ENCODE results near the gene CDC23. TPM values are rescaled to one million over a fixed set of nuclear protein-coding genes. Genes with fewer than 3 reads are reported as not detected.

Gene CDC23
- total and polyA plus RNA-seq, 10 of the 15 experiments (the other 5 are each of a cell fraction or from before 2014, with no cell fraction given): 37.1 to 66.1 (median 48.6) TPM

- no peak for TF ChIP-seq CEBPZ (IDR thresholded peaks at IDR 0.05; ENCODE audit: low read depth, low read length)
- no peak for TF ChIP-seq SRF (IDR thresholded peaks at IDR 0.05; ENCODE audit: low read depth in 2 of 2, low read length in 2 of 2)
- no peak for TF ChIP-seq SP1 (IDR thresholded peaks at IDR 0.05; ENCODE audit: low read depth, low read length)
- no peak for TF ChIP-seq BCL11A (IDR thresholded peaks at IDR 0.05; ENCODE audit: low read depth, low read length)
- no peak for TF ChIP-seq PBX3 (IDR thresholded peaks at IDR 0.05; ENCODE audit: insufficient replicate concordance, low read depth, low read length)
- TF ChIP-seq CUX1 (IDR thresholded peaks at IDR 0.05; ENCODE audit: insufficient replicate concordance, low read depth, low read length): no peak
- TF ChIP-seq PAX5 (IDR thresholded peaks at IDR 0.05; ENCODE audit: borderline replicate concordance, low read depth, low read length): no peak
- TF ChIP-seq ZBTB40 (IDR thresholded peaks at IDR 0.05; ENCODE audit: borderline replicate concordance): no peak
- no peak for TF ChIP-seq EZH2 (IDR thresholded peaks at IDR 0.05; ENCODE audit: borderline replicate concordance, control insufficient read depth, low read depth, low read length)
- TF ChIP-seq RELB (IDR thresholded peaks at IDR 0.05; ENCODE audit: low read depth): no peak
- no peak for TF ChIP-seq BCL3 (IDR thresholded peaks at IDR 0.05; ENCODE audit: borderline replicate concordance, insufficient read depth, low read depth, low read length, poor library complexity, severe bottlenecking)
Measured at GRCh38 chr5:138149530-138149929, 63.6 kb downstream of the CDC23 start (continued).
